Lower leg skin (tissue), 3 donors: ENCODE results near the gene FGFBP3.

ENCODE experiments used
- CTCF ChIP-seq, 3 donors: fragments of 450-650 bp; IDR thresholded peaks; one replicate each; pipeline ENCODE4 v1.5.1; 2016; ENCODE audit warnings: antibody characterized with exemption in 3 of 3, mild to moderate bottlenecking in 3 of 3, moderate library complexity in 2 of 3
- POLR2A ChIP-seq, 2 donors: fragments of 450-650 bp; IDR thresholded peaks; one replicate each; pipeline ENCODE4 v1.6.1; 2016 to 2017; ENCODE audit warnings: antibody characterized with exemption in 2 of 2, mild to moderate bottlenecking in 1 of 2, moderate library complexity in 1 of 2

GRCh38 chr10:91944880-91945630 is 35.8 kb upstream of the FGFBP3 start:
- TF ChIP-seq CTCF (IDR thresholded peaks at IDR 0.05) (no peak), POLR2A (IDR thresholded peaks at IDR 0.05) (no peak)
